ENCODE results near the gene STAT5B.

DNA sequence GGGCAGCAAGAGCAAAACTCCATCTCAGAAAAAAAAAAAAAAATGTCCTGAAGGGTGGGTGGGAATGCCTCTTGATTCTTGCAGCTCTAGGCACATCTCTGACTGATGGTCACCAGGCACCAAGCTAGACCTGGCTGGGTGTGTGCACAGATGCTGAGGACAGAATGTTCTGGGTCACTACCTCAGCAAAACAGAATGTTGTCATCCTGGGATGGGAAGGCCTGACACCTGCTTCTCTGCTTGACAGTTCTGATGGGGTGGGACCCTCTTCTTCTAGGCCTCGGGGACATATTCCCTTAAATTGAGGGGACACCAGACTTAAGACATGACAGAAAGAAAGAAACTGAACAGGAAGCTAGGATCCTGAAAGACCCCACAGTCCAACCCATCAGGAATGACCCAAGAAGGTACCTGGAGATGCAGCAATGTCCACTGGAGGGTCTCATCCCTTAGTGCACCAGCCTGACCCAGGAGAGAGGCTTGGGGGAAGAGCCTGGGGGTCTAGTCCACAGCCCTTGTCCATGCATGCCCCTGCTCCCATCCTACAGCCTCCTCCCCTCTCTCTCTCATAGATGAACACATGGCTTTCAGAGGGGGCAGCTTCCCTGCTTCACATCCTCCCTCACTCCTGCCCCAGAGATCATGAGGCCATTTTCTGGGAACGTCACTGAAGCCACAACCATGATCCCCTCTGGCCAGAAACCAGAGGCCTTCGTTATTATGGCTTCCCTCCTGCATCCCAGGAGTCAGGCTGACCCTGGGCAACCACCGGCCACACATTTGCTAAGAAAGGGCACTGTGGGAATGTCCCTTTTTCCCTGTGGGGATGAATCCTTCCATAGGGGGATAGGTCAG is 3.8 kb upstream of the STAT5B start:
- TF ChIP-seq, protein P1, sequence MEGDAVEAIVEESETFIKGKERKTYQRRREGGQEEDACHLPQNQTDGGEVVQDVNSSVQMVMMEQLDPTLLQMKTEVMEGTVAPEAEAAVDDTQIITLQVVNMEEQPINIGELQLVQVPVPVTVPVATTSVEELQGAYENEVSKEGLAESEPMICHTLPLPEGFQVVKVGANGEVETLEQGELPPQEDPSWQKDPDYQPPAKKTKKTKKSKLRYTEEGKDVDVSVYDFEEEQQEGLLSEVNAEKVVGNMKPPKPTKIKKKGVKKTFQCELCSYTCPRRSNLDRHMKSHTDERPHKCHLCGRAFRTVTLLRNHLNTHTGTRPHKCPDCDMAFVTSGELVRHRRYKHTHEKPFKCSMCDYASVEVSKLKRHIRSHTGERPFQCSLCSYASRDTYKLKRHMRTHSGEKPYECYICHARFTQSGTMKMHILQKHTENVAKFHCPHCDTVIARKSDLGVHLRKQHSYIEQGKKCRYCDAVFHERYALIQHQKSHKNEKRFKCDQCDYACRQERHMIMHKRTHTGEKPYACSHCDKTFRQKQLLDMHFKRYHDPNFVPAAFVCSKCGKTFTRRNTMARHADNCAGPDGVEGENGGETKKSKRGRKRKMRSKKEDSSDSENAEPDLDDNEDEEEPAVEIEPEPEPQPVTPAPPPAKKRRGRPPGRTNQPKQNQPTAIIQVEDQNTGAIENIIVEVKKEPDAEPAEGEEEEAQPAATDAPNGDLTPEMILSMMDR (IDR thresholded peaks at IDR 0.05), result no peak
- no peak for TF ChIP-seq POLR2A (IDR thresholded peaks at IDR 0.05)
